NB4 (cell line): ENCODE data around the gene NFATC2IP.

ENCODE experiments used
- DNase-seq: peaks from one replicate; pipeline ENCODE4 v3.0.0; 2010; ENCODE audit warnings: low read depth
- H3K4me3 ChIP-seq: one replicate; pipeline ENCODE4 v1.5.1; 2011; ENCODE audit warnings: mild to moderate bottlenecking, low read depth, low read length, moderate library complexity
- CTCF ChIP-seq: IDR thresholded peaks from one replicate; pipeline ENCODE4 v1.5.1; 2012; ENCODE audit warnings: low read depth, low read length
- MYC ChIP-seq: IDR thresholded peaks from 2 replicates; pipeline ENCODE4 v1.6.1; 2011; ENCODE audit warnings: low read depth, low read length
- POLR2A ChIP-seq: IDR thresholded peaks from 2 replicates; pipeline ENCODE4 v1.6.1; 2011; ENCODE audit warnings: mild to moderate bottlenecking; ENCODE audit not compliant: insufficient read length; ENCODE audit errors: extremely low read depth
- TF ChIP-seq, protein P1 (sequence below): IDR thresholded peaks from 2 replicates; pipeline ENCODE4 v1.6.1; 2011; ENCODE audit warnings: low read depth, low read length

NFATC2IP gene

DNA sequence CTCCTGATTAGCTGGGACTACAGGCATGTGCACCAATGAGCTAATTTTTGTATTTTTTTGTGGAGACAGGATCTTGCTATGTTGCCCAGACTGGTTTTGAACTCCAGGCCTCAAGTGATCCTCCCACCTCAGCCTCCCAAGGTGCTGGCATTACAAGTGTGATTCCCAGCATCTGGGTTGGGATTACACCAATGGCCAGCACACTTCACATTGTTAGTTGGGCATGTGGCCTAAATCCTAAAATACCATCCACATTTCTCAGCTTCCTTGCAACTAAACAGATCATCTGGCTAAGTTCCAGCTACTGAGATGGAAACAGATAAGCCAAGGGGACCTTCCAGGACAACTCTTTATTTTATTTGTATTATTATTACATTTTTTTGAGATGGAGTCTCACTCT is 35.6 kb upstream of the NFATC2IP start:
- H3K4me3 ChIP-seq, result no peak overlapping the region
- TF ChIP-seq, protein P1, sequence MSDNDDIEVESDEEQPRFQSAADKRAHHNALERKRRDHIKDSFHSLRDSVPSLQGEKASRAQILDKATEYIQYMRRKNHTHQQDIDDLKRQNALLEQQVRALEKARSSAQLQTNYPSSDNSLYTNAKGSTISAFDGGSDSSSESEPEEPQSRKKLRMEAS, result no peak
- no peak for TF ChIP-seq POLR2A
- TF ChIP-seq MYC, result no peak
- no peak for TF ChIP-seq CTCF
- DNase-seq, result no peak

GRCh38 chr16:28917095-28917494 is 33.6 kb upstream of the NFATC2IP start:
- DNase-seq, result no peak
- no peak overlapping the region for H3K4me3 ChIP-seq
- TF ChIP-seq POLR2A (no peak), CTCF (no peak), MYC (no peak)
- TF ChIP-seq, protein P1, result no peak

GRCh38 chr16:28918698-28919097 is 32.0 kb upstream of the NFATC2IP start:
- no peak for DNase-seq
- H3K4me3 ChIP-seq, result no peak overlapping the region
- no peak for TF ChIP-seq CTCF

DNA sequence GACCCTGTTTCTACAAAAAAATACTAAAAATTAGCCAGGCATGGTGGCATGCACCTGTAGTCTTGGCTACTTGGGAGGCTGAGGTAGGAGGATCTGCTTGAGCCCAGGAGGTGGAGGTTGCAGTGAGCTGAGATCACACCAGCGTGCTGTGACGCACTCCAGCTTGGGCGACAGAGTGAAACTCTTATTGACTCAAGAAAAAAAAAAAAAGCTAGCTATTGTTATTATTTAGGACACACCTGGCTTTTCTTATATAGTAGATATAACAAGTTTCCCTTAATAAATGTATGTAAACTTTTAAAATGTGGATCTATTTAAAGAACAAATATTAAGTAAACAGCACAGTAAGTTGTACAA is 27.5 kb upstream of the NFATC2IP start:
- no peak overlapping the region for H3K4me3 ChIP-seq
- TF ChIP-seq, protein P1, result no peak
- TF ChIP-seq MYC, result no peak
- no peak for TF ChIP-seq POLR2A
- DNase-seq, result no peak

DNA sequence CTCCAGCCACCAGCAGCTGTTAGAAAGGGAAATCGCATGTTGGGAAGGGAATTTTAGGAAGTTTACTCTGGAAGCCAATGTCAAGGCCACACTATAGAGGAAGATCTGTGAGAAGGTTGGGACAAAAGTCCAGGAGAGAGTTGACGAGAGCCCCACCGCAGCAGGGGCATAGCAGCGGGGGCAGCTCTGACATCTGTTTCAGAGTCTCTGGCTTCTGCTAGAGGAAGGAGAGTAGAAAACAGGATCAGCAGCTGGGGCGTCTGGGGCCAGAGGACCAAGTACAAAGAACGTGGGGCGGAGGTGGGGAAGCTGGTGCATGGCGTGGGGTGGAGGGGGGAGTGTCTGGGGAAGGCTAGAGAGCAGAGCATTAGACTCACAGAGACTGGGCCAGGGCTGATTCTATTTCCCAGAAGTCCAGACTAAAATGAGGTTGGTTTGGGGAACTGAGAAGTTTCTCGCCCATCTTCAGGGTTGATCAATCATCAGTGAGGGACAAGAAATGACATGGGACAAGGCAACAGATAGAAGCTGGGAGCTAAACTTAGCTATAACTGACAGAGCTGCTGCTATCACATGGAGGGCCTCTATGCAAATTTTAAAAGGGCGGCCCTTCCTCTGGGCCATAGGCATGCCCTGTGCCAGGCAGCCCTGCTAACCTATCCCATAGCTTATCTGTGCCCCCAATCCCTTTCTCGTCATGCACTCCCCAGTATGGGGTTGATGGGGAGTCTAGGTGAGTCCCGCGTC is 26.9 kb upstream of the NFATC2IP start:
- peak overlapping the region; percentile 67 for H3K4me3 ChIP-seq
- no peak for DNase-seq
- no peak for TF ChIP-seq CTCF
- TF ChIP-seq POLR2A, result no peak
- no peak for TF ChIP-seq MYC
- TF ChIP-seq, protein P1, result no peak

DNA sequence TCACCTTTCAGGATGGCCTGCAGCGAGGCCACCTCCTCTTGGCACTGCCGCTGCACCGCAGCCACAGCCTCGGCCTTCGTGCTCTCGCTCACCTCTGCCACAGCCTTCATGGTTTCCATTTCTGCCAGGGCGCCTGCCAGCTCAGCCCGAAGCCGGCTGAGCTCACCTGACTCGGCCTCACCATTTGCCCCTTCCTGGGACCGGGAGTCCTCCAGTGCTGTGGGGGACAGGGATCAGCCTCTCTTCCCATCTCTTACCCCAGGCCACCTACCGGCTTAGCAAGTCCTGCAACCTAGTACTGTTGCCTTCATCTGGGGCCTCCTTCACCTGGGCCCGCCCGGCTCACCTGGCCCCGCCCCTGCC is 26.4 kb upstream of the NFATC2IP start:
- peak overlapping the region; percentile 67 for H3K4me3 ChIP-seq
- no peak for DNase-seq
- TF ChIP-seq POLR2A (no peak), MYC (no peak), CTCF (no peak)
- TF ChIP-seq, protein P1, result no peak
